Measurements from ENCODE around the gene SLC22A23.

Gene SLC22A23

GRCh38 chr6:3419624-3420272, 37.1 kb downstream of the SLC22A23 start:
- DNase-seq, result no peak

- DNase-seq, result no peak
Measured at GRCh38 chr6:3418496-3419060, 38.3 kb downstream of the SLC22A23 start.

- DNase-seq, result no peak
Measured at GRCh38 chr6:3417473-3417872, 39.4 kb downstream of the SLC22A23 start.

GRCh38 chr6:3415490-3415889, 41.4 kb downstream of the SLC22A23 start:
- no peak for DNase-seq

- no peak for DNase-seq
Measured at GRCh38 chr6:3415082-3415453, 41.8 kb downstream of the SLC22A23 start.

- DNase-seq, result peak in 1 of 2 donors; percentile 10
Measured at GRCh38 chr6:3414327-3415081, 42.3 kb downstream of the SLC22A23 start.

GRCh38 chr6:3413592-3413991, 43.3 kb downstream of the SLC22A23 start:
- no peak for DNase-seq

GRCh38 chr6:3412779-3413500, 43.9 kb downstream of the SLC22A23 start:
- DNase-seq, result no peak

GRCh38 chr6:3411967-3412778, 44.7 kb downstream of the SLC22A23 start:
- no peak for DNase-seq

GRCh38 chr6:3410385-3411360, 46.2 kb downstream of the SLC22A23 start:
- DNase-seq, result peak; percentile 70 to 73

- no peak for DNase-seq
Measured at GRCh38 chr6:3409699-3410384, 47.0 kb downstream of the SLC22A23 start.

- no peak for DNase-seq
Measured at GRCh38 chr6:3408665-3409064, 48.2 kb downstream of the SLC22A23 start.

GRCh38 chr6:3407840-3408239, 49.0 kb downstream of the SLC22A23 start:
- DNase-seq, result no peak

- DNase-seq, result no peak
Measured at GRCh38 chr6:3406891-3407809, 49.7 kb downstream of the SLC22A23 start.

- DNase-seq, result no peak
Measured at GRCh38 chr6:3406362-3406821, 50.5 kb downstream of the SLC22A23 start.

- no peak for DNase-seq
Measured at GRCh38 chr6:3405679-3406078, 51.2 kb downstream of the SLC22A23 start.

GRCh38 chr6:3405182-3405518, 51.7 kb downstream of the SLC22A23 start:
- no peak for DNase-seq

- DNase-seq, result no peak
Measured at GRCh38 chr6:3403238-3404173, 53.3 kb downstream of the SLC22A23 start.
